ENCODE data around the gene TMC3.

DNA sequence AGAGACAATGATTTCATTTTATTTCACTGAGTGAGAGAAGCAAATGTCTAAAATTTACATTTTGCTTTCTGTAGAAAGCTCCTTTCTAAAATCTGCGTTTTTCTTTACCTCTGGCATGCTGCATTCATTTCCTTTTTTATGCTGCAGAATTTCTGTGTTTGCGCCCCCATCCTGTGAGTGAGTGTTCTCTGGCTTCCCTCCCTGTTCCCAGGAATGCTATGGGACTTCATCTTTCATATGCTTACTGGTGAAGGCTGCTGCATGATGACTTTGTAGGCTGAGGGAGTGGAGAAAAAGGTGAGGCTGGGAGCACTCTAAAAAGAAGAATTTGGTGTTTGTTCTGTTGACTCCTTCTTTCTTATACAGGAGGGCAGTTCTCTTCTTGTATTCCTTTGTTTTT is 7.7 kb upstream of the TMC3 start:
- TF ChIP-seq, protein P1, sequence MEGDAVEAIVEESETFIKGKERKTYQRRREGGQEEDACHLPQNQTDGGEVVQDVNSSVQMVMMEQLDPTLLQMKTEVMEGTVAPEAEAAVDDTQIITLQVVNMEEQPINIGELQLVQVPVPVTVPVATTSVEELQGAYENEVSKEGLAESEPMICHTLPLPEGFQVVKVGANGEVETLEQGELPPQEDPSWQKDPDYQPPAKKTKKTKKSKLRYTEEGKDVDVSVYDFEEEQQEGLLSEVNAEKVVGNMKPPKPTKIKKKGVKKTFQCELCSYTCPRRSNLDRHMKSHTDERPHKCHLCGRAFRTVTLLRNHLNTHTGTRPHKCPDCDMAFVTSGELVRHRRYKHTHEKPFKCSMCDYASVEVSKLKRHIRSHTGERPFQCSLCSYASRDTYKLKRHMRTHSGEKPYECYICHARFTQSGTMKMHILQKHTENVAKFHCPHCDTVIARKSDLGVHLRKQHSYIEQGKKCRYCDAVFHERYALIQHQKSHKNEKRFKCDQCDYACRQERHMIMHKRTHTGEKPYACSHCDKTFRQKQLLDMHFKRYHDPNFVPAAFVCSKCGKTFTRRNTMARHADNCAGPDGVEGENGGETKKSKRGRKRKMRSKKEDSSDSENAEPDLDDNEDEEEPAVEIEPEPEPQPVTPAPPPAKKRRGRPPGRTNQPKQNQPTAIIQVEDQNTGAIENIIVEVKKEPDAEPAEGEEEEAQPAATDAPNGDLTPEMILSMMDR (IDR thresholded peaks at IDR 0.05), result no peak
- no peak for TF ChIP-seq POLR2A (IDR thresholded peaks at IDR 0.05; ENCODE audit: low read depth)
- TF ChIP-seq EP300 (IDR thresholded peaks at IDR 0.05), result no peak

Measured in esophagus muscularis mucosa (tissue), 4 donors.